Astrocyte (in vitro differentiated cells and primary cell): Measurements from ENCODE around the gene FLRT1. TPM values are rescaled to one million over a fixed set of nuclear protein-coding genes. Genes with fewer than 3 reads are reported as not detected.

Experiments used
- DNase-seq: peaks from one replicate; pipeline ENCODE4 v3.0.0-alpha.2; 2010; ENCODE audit warnings: low read depth
- FAIRE-seq: peaks from 2 replicates; lab custom pipeline; 2011; peaks lifted over from hg19 to GRCh38; lab: Jason Lieb, UNC
- H2AFZ ChIP-seq: 2 replicates; pipeline ENCODE4 v1.6.0; 2012; ENCODE audit warnings: low read depth, low read length, inconsistent platforms
- H3K27ac ChIP-seq: 2 replicates; pipeline ENCODE4 v1.5.1; 2011; ENCODE audit warnings: low read depth, low read length, inconsistent platforms
- H3K27me3 ChIP-seq: 2 replicates; pipeline ENCODE4 v1.6.0; 2011; ENCODE audit warnings: low read length, inconsistent platforms; ENCODE audit not compliant: insufficient read depth
- H3K36me3 ChIP-seq: 2 replicates; pipeline ENCODE4 v1.5.1; 2011; ENCODE audit warnings: low read length, inconsistent platforms; ENCODE audit not compliant: insufficient read depth
- H3K4me1 ChIP-seq: 2 replicates; pipeline ENCODE4 v1.5.1; 2011; ENCODE audit warnings: low read length, inconsistent platforms; ENCODE audit not compliant: insufficient read depth
- H3K4me2 ChIP-seq: 2 replicates; pipeline ENCODE4 v1.6.0; 2012; ENCODE audit warnings: low read length, inconsistent platforms
- H3K4me3 ChIP-seq: 2 replicates; pipeline ENCODE4 v1.5.1; 2011; ENCODE audit warnings: low read depth, mild to moderate bottlenecking, low read length, inconsistent platforms; ENCODE audit not compliant: insufficient read depth
- H3K79me2 ChIP-seq: 2 replicates; pipeline ENCODE4 v1.6.0; 2012; ENCODE audit warnings: mild to moderate bottlenecking, low read length, inconsistent platforms; ENCODE audit not compliant: insufficient read depth
- H3K9ac ChIP-seq: 2 replicates; pipeline ENCODE4 v1.6.0; 2012; ENCODE audit warnings: mild to moderate bottlenecking, low read length, inconsistent platforms
- H3K9me3 ChIP-seq: 2 replicates; pipeline ENCODE4 v1.5.1; 2012; ENCODE audit warnings: low read depth, mild to moderate bottlenecking, low read length, inconsistent platforms; ENCODE audit not compliant: insufficient read depth
- H4K20me1 ChIP-seq: 2 replicates; pipeline ENCODE4 v1.6.0; 2012; ENCODE audit warnings: low read length, inconsistent platforms; ENCODE audit not compliant: insufficient read depth
- H3K27ac Mint-ChIP-seq: one replicate; pipeline ENCODE4 v1.8.0; 2021; ENCODE audit warnings: mild to moderate bottlenecking, mixed read lengths; ENCODE audit not compliant: unreplicated experiment
- H3K27me3 Mint-ChIP-seq: one replicate; pipeline ENCODE4 v1.8.0; 2021; ENCODE audit warnings: low read depth, mixed read lengths; ENCODE audit not compliant: unreplicated experiment
- H3K36me3 Mint-ChIP-seq: one replicate; pipeline ENCODE4 v1.8.0; 2021; ENCODE audit warnings: low read depth, mixed read lengths; ENCODE audit not compliant: unreplicated experiment
- H3K4me1 Mint-ChIP-seq: one replicate; pipeline ENCODE4 v1.8.0; 2021; ENCODE audit warnings: low read depth, mixed read lengths; ENCODE audit not compliant: unreplicated experiment
- H3K4me3 Mint-ChIP-seq: one replicate; pipeline ENCODE4 v1.8.0; 2021; ENCODE audit warnings: mild to moderate bottlenecking, moderate library complexity, mixed read lengths; ENCODE audit not compliant: unreplicated experiment
- H3K9me3 Mint-ChIP-seq: one replicate; pipeline ENCODE4 v1.8.0; 2021; ENCODE audit warnings: mild to moderate bottlenecking, mixed read lengths; ENCODE audit not compliant: unreplicated experiment
- CTCF ChIP-seq: IDR thresholded peaks from 2 replicates; pipeline ENCODE4 v1.5.1; 2011; ENCODE audit warnings: low read depth, mild to moderate bottlenecking, inconsistent platforms, low read length, moderate library complexity; ENCODE audit not compliant: insufficient read depth
- EZH2 ChIP-seq: IDR thresholded peaks from 2 replicates; pipeline ENCODE4 v1.6.1; 2012; ENCODE audit warnings: mild to moderate bottlenecking, low read length, inconsistent platforms; ENCODE audit not compliant: insufficient read depth
- total RNA-seq: library from RNA; stranded (reverse); gene quantifications from 2 replicates; pipeline ENCODE4 v1.2.1, GENCODE V29; 2021

FLRT1 gene
- total RNA-seq, 1 donor from 2014 or later, result 0.20 TPM

GRCh38 chr11:64008914-64009633 is 26.7 kb upstream of the FLRT1 start:
- H2AFZ ChIP-seq, result no peak overlapping the region
- H3K36me3 ChIP-seq, result no peaks in the 10 kb centered on the region
- DNase-seq (no peak), FAIRE-seq (no peak)
- H3K27me3 ChIP-seq, result no peaks in the 10 kb centered on the region
- H3K27ac ChIP-seq, result no peak overlapping the region
- H3K27me3 Mint-ChIP-seq, result peaks cover 54% of the 10 kb centered on the region
- peaks cover 5% of the 10 kb centered on the region for H3K4me1 Mint-ChIP-seq
- no peak for TF ChIP-seq EZH2
- no peak for TF ChIP-seq CTCF
- no peaks in the 10 kb centered on the region for H3K79me2 ChIP-seq
- peaks cover 6% of the 10 kb centered on the region for H4K20me1 ChIP-seq
- peaks cover 13% of the 10 kb centered on the region for H3K4me1 ChIP-seq
- no peak overlapping the region for H3K4me3 ChIP-seq
- H3K4me2 ChIP-seq, result no peak overlapping the region
- H3K9me3 Mint-ChIP-seq, result peaks cover 2% of the 10 kb centered on the region
- H3K9ac ChIP-seq, result no peak overlapping the region
- H3K9me3 ChIP-seq, result no peaks in the 10 kb centered on the region
- no peak overlapping the region for H3K4me3 Mint-ChIP-seq
- peaks cover 3% of the 10 kb centered on the region for H3K36me3 Mint-ChIP-seq
- no peak overlapping the region for H3K27ac Mint-ChIP-seq

- no peak overlapping the region for H3K4me3 ChIP-seq
- no peak overlapping the region for H2AFZ ChIP-seq
- H3K4me2 ChIP-seq, result no peak overlapping the region
- H3K9me3 ChIP-seq, result no peaks in the 10 kb centered on the region
- FAIRE-seq (no peak), DNase-seq (no peak)
- no peak overlapping the region for H3K27ac Mint-ChIP-seq
- H3K79me2 ChIP-seq, result no peaks in the 10 kb centered on the region
- peaks cover under 1% of the 10 kb centered on the region for H4K20me1 ChIP-seq
- no peak overlapping the region for H3K4me3 Mint-ChIP-seq
- H3K36me3 ChIP-seq, result no peaks in the 10 kb centered on the region
- H3K4me1 Mint-ChIP-seq, result peaks cover 5% of the 10 kb centered on the region
- H3K9me3 Mint-ChIP-seq, result peaks cover 2% of the 10 kb centered on the region
- H3K27ac ChIP-seq, result no peak overlapping the region
- TF ChIP-seq EZH2 (no peak), CTCF (no peak)
- H3K27me3 Mint-ChIP-seq, result peaks cover 54% of the 10 kb centered on the region
- peaks cover 3% of the 10 kb centered on the region for H3K36me3 Mint-ChIP-seq
- peaks cover under 1% of the 10 kb centered on the region for H3K27me3 ChIP-seq
- no peak overlapping the region for H3K9ac ChIP-seq
- H3K4me1 ChIP-seq, result peaks cover 13% of the 10 kb centered on the region
These were observed 26.0 kb upstream of the FLRT1 start for GRCh38 chr11:64009710-64010109.

DNA sequence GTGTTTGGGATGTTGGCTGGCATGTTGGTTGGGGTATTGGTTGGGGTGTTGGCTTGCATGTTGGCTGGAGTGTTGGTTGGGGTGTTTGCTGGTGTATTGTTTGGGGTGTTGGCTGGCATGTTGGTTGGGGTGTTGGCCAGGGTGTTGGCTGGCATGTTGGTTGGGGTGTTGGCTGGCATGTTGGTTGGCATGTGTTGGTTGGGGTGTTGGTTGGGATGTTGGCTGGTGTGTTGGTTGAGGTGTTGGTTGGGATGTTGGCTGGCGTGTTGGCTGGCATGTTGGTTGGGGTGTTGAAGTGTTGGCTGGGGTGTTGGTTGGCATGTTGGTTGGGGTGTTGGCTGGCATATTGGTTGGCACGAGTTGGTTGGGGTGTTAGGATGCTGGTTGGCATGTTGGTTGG is 24.9 kb upstream of the FLRT1 start:
- Mint-ChIP-seq H3K27ac (no peak overlapping the region), H3K27me3 (peaks cover 53% of the 10 kb centered on the region), H3K4me3 (no peak overlapping the region), H3K36me3 (peaks cover 3% of the 10 kb centered on the region), H3K4me1 (peaks cover 5% of the 10 kb centered on the region), H3K9me3 (peaks cover 2% of the 10 kb centered on the region)
- Histone ChIP-seq H4K20me1 (peaks cover 8% of the 10 kb centered on the region), H3K4me1 (peaks cover 13% of the 10 kb centered on the region), H3K9me3 (no peaks in the 10 kb centered on the region), H3K4me2 (no peak overlapping the region), H3K36me3 (no peaks in the 10 kb centered on the region), H3K27me3 (peaks cover 2% of the 10 kb centered on the region), H3K9ac (no peak overlapping the region), H3K4me3 (no peak overlapping the region), H3K27ac (no peak overlapping the region), H2AFZ (no peak overlapping the region), H3K79me2 (no peaks in the 10 kb centered on the region)
- FAIRE-seq, result no peak
- TF ChIP-seq EZH2, result no peak
- TF ChIP-seq CTCF, result no peak
- DNase-seq, result no peak
